Activated naive CD4-positive, alpha-beta T cell (primary cell): ENCODE data around the gene CD82.
A peak's percentile ranks its signal among the peaks of the same experiment; 100 is the strongest.

Experiments used
- DNase-seq, 4 experiments: peaks; one replicate each; lab custom pipeline; 2025; lab: John Stamatoyannopoulos, UW

CD82 gene

DNA sequence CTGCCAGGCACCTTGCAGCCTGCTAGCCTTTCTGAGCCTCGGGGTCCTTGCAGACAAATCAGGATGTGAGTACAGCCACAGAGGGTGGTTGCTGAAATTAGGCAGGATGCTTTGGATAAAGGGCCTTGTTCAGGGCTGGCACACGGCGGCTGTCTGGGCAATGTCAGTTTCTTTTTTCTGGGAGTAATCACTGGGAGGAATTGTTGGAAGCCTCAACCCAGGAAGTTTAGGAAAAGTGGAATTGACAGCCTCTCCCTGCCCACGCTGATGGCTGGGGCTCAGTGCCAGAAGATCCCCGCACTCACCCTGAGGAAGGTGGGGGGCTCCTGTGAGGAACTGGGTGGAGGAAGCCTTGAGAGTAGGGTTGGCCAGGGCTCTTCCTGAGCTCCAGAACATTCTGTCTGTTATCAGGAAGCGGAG is 37.4 kb downstream of the CD82 start:
- DNase-seq, result no peak

DNA sequence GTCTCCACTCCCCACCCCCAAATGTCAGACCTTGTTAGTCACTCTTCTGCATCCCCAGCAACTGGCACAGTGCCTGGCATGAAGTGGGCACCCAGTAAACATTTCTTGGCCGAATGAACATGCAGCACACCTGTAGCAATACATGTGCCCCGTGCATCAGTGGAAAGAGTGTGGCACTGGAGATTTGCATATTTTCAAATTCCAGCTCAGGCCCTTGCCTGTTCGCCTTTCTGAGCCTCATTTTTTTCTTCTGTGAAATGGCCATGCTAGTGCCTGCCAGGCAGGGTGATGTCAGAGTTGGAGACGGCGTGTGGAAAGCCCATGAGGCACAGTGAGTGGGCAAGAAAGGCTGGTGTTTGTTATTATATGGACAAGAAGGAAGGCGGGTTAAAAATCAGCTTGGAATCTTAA is 38.7 kb downstream of the CD82 start:
- DNase-seq, result no peak

DNA sequence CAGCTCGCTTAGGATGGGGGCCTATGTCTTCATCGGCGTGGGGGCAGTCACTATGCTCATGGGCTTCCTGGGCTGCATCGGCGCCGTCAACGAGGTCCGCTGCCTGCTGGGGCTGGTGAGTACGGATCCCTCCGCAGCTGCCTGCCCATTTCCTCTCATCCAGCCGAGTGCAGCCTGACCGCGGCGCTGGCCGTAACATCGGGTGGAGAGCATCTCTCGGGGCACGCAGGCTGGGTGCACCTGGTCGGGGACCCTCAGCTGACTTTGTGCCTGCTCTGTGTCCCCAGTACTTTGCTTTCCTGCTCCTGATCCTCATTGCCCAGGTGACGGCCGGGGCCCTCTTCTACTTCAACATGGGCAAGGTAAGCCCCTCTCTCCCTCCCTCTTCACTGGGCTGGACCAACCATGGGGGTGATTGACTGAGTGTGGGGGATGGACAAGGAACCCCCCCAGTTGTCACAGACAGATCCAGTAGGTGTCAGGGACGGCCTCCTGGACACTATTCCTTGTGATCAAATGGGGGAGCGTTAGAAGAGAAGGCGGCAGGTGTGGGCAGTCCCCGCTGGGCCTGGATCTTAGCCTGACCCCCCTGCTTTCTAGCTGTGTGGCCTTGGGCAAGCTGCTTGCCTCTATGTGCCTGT is 39.7 kb downstream of the CD82 start:
- no peak for DNase-seq

DNA sequence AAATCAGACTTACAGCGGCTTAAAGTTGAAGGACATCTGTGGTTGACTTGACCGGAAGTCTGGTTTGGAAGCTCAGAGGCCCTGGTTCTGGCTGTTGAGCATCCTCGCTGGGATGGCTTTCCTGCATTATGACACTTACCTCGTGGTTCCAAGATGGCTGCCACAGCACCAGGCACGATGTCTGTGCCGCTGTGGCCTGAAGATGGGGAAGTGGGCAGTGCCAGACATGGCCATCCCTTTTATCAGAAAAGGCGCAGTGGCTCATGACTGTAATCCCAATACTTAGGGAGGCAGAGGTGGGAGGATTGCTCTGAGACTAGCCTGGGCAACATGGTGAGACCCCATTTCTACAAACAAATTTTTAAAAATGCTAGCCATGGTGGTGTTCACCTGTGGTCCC is 40.5 kb downstream of the CD82 start:
- no peak for DNase-seq

DNA sequence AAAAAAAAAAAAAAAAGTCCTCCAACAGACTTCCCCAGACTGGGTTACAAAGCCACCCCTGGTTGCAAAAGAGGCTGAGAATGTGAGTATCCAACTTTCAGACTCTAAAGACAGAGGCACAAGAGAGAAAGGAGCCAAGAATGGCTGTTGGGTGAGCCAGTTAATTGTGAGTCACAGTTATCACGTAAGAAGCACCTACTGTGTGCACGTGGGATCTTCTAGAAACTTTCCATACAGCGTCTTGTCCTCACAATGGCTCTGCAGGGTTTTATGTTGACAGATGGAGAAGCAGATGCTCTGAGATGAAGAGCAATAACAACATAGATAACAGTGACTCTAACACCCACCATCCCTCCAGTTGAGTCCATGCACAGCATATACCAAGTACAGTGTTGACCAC is 41.0 kb downstream of the CD82 start:
- DNase-seq, result no peak

DNA sequence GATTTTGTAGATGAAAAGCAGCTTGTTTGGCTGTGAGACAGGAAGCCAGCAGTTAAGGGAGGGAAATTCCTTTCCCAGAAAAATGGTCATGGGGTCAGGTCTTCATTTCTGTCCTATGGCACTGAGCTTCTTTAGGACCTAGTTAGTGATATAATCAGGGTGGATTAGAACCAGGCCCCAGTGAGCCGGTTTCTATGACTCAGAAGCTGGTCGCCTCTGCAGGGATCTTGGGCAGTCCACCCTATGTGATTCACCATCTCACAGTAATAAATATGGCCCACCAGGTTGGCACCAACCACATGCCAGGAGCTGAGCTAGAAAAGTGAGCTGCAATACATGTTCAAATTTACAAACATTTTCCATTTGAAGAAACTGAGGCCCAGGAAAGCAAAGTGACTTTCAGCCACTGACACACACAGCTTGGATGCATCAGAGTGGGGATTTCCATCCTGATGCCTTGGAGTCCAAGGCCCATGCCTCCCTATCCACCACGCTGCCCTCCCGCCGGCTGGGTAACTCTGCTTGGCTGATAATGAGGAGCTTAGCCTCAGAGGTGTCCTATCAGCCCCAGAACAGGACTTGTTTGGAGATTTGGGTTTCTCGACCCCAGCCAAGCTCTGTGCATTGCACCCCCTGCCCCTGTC is 42.0 kb downstream of the CD82 start:
- DNase-seq, result no peak

DNA sequence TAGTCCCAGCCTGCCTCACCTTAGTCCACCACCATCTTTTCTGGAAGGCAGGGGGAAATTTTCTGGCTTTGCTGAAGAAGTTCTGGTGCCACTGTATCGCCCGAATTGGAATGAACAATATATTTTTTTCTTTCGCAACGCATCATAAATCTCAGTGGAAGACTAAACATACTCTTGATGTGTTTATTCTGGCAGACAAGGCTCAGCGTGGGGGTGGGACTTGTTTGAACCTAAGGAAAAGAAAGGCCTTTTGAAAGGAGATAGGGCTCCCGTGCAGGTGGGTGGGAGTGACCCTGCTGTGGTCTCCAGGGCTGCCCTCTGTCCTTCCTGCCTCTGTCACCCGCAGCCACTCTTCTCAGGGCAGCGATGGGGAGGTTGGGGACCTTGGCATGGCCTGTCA is 42.5 kb downstream of the CD82 start:
- DNase-seq, result no peak

GRCh38 chr11:44608651-44608990 is 43.2 kb downstream of the CD82 start:
- DNase-seq, result no peak

DNA sequence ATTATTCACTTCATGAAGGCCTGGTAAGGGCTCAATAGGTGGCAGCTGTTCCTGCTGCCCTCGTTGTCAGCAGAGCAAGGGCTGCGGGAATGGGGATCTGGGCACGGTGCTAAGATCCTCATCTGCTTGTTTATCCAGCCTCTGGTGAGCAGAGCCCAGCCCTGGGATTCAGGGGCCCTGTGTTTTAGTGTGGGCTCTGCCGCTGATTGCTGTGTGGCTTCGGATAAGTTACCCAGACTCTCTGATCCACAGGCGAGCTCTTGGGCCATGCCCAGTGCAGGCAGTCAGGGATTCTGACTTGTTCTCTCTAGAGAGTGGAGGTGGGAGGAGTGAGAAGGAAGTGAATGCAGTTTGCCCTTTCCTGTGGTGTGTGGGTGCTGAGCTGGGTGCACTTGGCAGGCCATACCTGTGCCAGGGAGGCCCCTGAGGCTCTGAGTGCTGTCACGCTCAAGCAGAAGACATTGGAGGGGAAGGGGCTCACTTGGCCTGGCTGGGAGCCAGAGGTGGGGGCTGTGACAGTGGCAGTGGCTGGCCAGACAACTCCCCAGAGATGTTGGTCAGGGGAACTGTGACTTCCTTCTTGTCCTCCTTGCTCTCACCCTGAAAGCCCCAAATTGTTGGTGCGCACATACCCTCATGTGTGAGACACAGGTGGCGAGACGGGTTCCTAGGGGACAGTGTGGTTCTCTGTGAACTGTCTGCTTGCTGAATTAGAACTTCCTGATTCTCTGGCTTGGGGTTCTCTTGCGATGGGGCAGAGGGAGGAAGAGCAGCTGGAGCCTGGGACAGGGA is 43.7 kb downstream of the CD82 start:
- no peak for DNase-seq

GRCh38 chr11:44609783-44610155 is 44.3 kb downstream of the CD82 start:
- no peak for DNase-seq

DNA sequence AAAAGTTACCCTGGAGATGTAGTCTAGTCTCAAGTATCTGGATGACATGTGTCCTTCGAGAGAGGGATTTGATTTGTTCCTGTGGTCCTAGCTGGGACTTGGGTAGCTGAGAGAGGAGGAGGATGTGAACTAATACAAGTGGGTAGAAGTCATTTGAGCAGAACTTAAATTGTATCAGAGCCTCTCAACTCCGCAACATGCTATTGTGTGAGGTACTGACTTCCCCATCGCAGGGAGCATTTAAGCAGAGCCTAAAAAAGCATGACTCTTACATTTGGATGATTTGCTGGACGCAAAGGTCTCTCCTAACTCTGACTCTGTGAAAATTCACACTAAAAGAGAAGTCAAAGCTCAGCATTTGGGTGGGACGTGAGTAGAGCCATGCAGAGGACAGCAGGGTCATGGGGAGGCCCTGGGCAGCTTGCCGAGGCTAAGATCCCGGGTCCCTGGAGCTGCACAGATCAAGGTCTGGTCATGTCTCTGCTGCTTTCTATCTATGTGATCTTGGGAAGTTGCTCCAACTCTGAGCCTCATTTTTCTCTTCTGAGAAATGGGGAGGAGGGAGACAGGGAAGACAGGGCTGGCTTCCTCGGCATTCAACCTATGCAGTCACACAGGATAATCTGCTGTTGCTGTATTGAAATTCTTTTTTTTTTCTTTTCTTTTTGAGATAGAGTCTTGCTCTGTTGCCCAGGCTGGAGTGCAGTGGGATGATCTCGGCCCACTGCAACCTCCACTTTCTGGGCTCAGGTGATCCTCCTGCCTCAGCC is 44.9 kb downstream of the CD82 start:
- DNase-seq, result no peak

- no peak for DNase-seq
These were observed 45.6 kb downstream of the CD82 start for GRCh38 chr11:44611088-44611487.

GRCh38 chr11:44611687-44612434 is 46.4 kb downstream of the CD82 start:
- DNase-seq, result peak in 1 of 4 experiments; percentile 34

DNA sequence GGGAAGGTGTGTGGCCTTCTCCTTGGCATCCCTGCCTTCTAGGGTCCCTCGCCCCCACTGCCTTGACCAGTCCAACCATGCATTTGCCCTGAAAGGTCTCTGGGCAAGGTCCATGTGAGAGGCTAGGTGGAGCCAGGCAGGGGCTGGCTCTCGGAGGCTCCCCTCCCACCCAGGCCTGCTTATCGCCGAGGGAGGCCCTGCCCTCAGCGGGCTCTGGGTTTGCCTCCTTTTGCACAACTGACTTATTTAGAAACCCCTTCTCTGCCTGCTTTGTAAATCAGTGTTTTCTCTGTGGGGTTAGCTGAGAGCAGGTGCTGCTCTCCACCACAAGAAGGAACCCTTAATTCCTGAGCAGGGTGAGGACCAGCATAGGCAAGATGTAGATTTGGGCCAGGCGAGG is 47.7 kb downstream of the CD82 start:
- DNase-seq, result no peak

- no peak for DNase-seq
These were observed 48.9 kb downstream of the CD82 start for GRCh38 chr11:44614281-44614775.

DNA sequence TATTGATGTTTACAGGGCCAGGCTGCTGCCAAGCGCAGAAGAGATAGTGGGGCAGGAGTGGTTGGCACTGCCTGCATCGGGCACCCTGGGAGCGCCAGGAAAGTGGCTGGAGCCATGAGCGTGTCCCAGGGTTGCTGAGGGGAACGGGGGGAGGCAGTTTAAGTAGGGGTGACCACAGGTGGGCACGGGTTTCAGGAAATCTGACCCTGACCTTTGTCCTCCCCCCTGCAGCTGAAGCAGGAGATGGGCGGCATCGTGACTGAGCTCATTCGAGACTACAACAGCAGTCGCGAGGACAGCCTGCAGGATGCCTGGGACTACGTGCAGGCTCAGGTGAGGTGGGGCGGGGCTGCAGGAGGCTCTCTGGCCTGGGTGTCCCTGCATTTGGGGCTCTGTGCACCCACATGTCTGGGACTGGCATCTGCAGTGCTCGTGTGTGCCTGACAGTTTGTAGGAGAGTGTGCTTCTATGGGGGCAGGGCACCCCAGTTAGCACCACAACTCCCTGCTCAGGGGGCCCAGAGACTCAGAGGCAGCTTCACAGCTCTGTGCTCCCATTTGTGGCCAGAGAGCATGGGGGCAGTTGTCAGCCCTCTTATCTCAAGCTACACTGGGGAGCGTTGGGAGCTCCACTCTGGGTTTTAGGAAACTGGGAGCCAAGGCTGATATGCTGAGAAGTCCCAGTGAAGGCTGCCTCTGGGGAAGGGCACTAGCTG is 49.7 kb downstream of the CD82 start:
- no peak for DNase-seq

DNA sequence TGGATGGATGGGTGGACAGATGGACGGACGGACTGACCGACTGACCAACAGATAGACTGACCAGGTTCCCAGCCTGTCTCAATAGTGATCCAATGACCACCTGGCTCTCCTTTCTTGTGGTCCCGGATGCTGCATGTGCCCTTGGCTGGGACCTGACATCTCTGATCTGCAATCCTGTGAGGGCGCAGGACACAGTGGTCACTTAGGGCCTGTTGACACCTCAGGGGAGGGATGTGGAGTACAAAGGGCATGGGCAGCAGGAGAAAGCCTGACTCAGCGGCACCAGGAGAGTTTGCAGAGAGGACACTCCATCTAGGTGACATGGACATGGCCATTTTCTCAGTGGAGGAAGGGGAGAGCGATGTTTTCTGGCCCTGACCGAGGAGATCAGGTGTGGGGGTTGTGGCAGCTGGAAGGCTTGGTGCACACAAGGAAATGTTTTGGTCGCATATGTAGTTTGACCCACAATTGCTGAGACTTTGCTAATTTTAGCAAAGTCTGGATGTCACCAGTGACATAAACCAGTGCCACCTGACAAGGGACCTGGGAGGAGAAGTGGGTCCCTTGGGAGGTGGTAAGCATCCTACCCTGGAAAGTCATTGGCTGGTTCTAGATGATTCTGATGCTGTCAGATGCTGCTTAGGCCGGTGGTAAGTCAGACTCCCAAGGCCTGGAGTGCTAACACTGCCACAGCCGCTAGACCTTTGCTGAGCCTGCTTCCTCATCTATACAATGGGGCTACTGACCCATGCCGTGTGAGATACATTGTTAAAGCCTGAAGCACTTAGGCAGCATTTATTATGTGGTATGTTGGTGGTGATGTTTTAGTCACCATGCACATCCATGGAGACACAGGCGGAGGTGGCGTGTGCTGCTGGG is 50.7 kb downstream of the CD82 start:
- no peak for DNase-seq

DNA sequence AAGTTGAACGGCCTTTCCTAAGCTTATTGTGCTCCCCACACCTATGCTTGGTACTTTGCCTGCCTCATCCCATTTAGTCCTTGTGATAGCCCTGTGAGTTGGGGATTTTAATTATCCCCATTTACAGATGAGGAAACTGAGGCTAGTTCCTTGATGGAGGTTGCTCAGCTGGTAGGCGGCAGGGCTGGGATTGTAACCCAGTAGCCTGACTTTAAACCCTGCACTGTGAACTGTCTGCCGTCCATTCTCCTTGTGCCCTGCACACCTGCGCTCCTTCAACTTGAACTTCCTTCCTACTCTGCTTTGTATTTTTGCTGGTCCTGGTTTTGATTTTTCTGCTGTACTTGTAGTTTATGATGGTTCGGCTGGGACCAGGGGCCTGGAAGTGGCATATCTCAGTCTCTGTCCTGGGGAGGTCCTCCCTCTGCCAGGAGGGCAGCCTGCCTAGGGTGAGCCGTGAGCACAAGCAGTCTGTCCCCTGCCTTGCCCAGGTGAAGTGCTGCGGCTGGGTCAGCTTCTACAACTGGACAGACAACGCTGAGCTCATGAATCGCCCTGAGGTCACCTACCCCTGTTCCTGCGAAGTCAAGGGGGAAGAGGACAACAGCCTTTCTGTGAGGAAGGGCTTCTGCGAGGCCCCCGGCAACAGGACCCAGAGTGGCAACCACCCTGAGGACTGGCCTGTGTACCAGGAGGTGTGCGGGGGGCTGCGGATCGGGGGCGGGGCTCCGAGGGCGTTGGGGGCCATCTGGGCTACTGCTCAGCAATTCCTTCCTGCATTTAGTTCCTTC is 52.4 kb downstream of the CD82 start:
- DNase-seq, result no peak
